Measurements from ENCODE around the gene MAN2B2. TPM values are rescaled to one million over a fixed set of nuclear protein-coding genes. Genes with fewer than 3 reads are reported as not detected.
A peak's percentile ranks its signal among the peaks of the same experiment; 100 is the strongest.

Gene MAN2B2
- total RNA-seq, 1 experiment from 2014 or later, result 5.9 TPM

DNA sequence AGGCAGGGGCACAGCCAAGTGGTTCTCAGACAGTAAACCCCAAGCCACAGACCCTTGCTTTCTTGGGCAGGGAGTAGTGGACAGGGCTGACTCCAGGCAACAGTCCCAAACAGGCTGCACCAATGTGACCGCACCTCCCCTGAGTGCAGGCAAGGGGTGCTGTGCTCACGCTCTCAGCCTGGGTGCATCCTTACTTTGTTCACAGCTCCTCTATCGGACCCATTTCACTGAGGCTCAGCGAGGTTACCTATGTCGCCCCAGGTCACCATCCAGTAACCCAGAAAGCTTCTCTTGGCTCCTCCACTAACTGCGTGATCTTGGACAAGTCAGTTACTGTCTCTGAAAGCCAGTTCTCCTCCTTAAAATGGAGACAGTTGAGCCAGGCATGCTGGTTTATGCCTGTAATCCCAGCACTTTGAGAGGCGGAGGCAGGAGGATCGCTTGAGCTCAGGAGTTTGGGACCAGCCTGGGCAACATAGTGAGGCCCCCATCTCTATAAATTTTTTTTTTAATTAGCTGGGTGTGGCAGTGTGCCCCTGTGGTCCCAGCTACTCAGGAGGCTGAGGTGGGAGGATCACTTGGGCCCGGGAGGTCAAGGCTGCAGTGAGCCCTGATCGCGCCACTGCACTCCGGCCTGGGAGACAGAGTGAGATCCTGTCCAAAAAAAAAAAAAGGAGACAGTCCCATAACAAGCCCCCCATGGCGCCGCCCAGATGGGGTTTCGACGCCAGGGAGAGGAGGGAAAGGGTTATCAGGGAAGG, 823 bp upstream of the MAN2B2 start:
- no peak for DNase-seq
- no CpG with 5 or more reads among the region's 16 CpGs for WGBS (ENCODE audit: extremely low coverage, insufficient read length, low lambda C conversion rate)

More for the DNA sequence above, 823 bp upstream of the MAN2B2 start:
- Histone ChIP-seq H3K18ac (ENCODE audit: insufficient read length, low read depth, low read length) (no peak overlapping the region), H3K9ac (ENCODE audit: extremely low read depth, insufficient read length, low read length) (no peak overlapping the region), H2AFZ (ENCODE audit: low read length) (no peak overlapping the region), H2BK12ac (ENCODE audit: insufficient read length, low read depth, low read length) (no peak overlapping the region), H2BK20ac (ENCODE audit: low read depth, low read length, poor library complexity, severe bottlenecking) (no peak overlapping the region), H3K56ac (ENCODE audit: insufficient read length, low read depth, low read length) (no peak overlapping the region), H2BK15ac (ENCODE audit: low read depth, low read length) (no peak overlapping the region), H2AK5ac (ENCODE audit: insufficient read length, low read length) (no peak overlapping the region), H3K9me3 (ENCODE audit: control insufficient read depth, low read depth, low read length) (no peaks in the 10 kb centered on the region), H3K79me2 (ENCODE audit: insufficient read depth, low read length) (no peaks in the 10 kb centered on the region), H3K23me2 (ENCODE audit: insufficient read length, low read depth, low read length, poor library complexity, severe bottlenecking) (peaks cover 8% of the 10 kb centered on the region), H3T11ph (ENCODE audit: low read length) (no peak overlapping the region), H3K23ac (ENCODE audit: insufficient read length, low read depth, low read length) (no peak overlapping the region), H4K8ac (replicated peaks; ENCODE audit: insufficient read length, low read depth, low read length) (no peak overlapping the region), H3K4me2 (ENCODE audit: insufficient read depth, insufficient read length, low read length) (peak overlapping the region; percentile 91), H3K27ac (ENCODE audit: insufficient read length, low read depth, low read length) (no peak overlapping the region), H3K79me1 (ENCODE audit: insufficient read depth, low read depth, low read length, poor library complexity, severe bottlenecking) (no peaks in the 10 kb centered on the region), H4K91ac (ENCODE audit: insufficient read length, low read depth, low read length) (no peak overlapping the region), H2BK5ac (ENCODE audit: insufficient read length, low read length) (no peak overlapping the region), H3K27me3 (ENCODE audit: insufficient read depth, low read length) (peaks cover 5% of the 10 kb centered on the region; the same call in 1 of the 2 replicates), H3K4me1 (ENCODE audit: insufficient read depth, low read length) (no peaks in the 10 kb centered on the region; the same call in 1 of the 2 replicates), H2BK120ac (ENCODE audit: low read depth, low read length, poor library complexity, severe bottlenecking) (no peak overlapping the region), H3K14ac (ENCODE audit: insufficient read depth, low read length) (peak overlapping the region; percentile 85; the same call in 1 of the 2 replicates), H4K20me1 (ENCODE audit: control insufficient read depth, insufficient read depth, insufficient read length) (no peaks in the 10 kb centered on the region), H4K5ac (ENCODE audit: insufficient read length, low read depth, low read length) (no peak overlapping the region), H3K4ac (ENCODE audit: low read depth, low read length) (no peak overlapping the region)
- Mint-ChIP-seq H3K4me1 (peaks cover 2 to 3% of the 10 kb centered on the region in 2 experiments; a peak in 3 of 4 replicates), H3K36me3 (ENCODE audit: insufficient read depth in 1 of 3, low read depth in 3 of 3) (peaks cover 2 to 6% (median 5%) of the 10 kb centered on the region in 3 experiments; a peak in 5 of 7 replicates), H3K27ac (no peak overlapping the region), H3K4me3 (peak overlapping the region; percentile 75 to 87), H3K27me3 (ENCODE audit: low read depth) (peaks cover 49% of the 10 kb centered on the region), H3K9me3 (peaks cover 0 to 5% of the 10 kb centered on the region in 2 experiments; a peak in 2 of 5 replicates)
- TF ChIP-seq, protein P1, sequence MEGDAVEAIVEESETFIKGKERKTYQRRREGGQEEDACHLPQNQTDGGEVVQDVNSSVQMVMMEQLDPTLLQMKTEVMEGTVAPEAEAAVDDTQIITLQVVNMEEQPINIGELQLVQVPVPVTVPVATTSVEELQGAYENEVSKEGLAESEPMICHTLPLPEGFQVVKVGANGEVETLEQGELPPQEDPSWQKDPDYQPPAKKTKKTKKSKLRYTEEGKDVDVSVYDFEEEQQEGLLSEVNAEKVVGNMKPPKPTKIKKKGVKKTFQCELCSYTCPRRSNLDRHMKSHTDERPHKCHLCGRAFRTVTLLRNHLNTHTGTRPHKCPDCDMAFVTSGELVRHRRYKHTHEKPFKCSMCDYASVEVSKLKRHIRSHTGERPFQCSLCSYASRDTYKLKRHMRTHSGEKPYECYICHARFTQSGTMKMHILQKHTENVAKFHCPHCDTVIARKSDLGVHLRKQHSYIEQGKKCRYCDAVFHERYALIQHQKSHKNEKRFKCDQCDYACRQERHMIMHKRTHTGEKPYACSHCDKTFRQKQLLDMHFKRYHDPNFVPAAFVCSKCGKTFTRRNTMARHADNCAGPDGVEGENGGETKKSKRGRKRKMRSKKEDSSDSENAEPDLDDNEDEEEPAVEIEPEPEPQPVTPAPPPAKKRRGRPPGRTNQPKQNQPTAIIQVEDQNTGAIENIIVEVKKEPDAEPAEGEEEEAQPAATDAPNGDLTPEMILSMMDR (conservative IDR thresholded peaks at IDR 0.05), result 0 out of 3 replicates have a peak, but pooled peaks have one; percentile 22

Data from H9 (cell line).